SK-N-SH (cell line): ENCODE data around the gene CYP4B1.
"Not testable (repeated sequence)": the region's sequence is repeated elsewhere in the genome, so short reads cannot be mapped to it uniquely, and the experiment has no call there.

Source experiments
- CTCF ChIP-seq: fragments of 200-600 bp; sonication (generic); IDR thresholded peaks from 2 replicates; pipeline ENCODE4 v1.6.1; 2017; ENCODE audit warnings: antibody characterized with exemption, mild to moderate bottlenecking, moderate library complexity
- FOSL2 ChIP-seq: IDR thresholded peaks from 2 replicates; pipeline ENCODE4 v1.4.0; 2012; ENCODE audit warnings: low read depth, mild to moderate bottlenecking, moderate library complexity, borderline replicate concordance
- FOXJ3 ChIP-seq: sonication (generic); formaldehyde crosslinking; IDR thresholded peaks from 2 replicates; pipeline ENCODE4 v1.5.1; 2020; ENCODE audit warnings: mild to moderate bottlenecking, missing genetic modification reagents
- MAX ChIP-seq: IDR thresholded peaks from 2 replicates; pipeline ENCODE4 v1.4.0; 2012; ENCODE audit warnings: low read depth
- RAD21 ChIP-seq: IDR thresholded peaks from 2 replicates; pipeline ENCODE4 v1.6.1; 2012; ENCODE audit warnings: mild to moderate bottlenecking, low read length
- YY1 ChIP-seq: IDR thresholded peaks from 2 replicates; pipeline ENCODE4 v1.4.0; 2012; ENCODE audit warnings: low read depth, mild to moderate bottlenecking
- ZBTB33 ChIP-seq: IDR thresholded peaks from 2 replicates; pipeline ENCODE4 v1.4.0; 2012; ENCODE audit warnings: low read depth, borderline replicate concordance

GRCh38 chr1:46778456-46778855 lies 20.4 kb upstream of the CYP4B1 start:
- not testable (repeated sequence) for TF ChIP-seq RAD21, FOXJ3, CTCF, ZBTB33, FOSL2, MAX, YY1
